Activated naive CD8-positive, alpha-beta T cell treated with anti-CD3 and anti-CD28 coated beads, Interleukin-2, amount 50 U/mL, for 24 hours (primary cell): ENCODE data around the gene ASIC2.
"Not testable (repeated sequence)": the region's sequence is repeated elsewhere in the genome, so short reads cannot be mapped to it uniquely, and the experiment has no call there.

ENCODE experiments used
- ATAC-seq: fragments of 150-1000 bp; cut with Tn5 transposase; one replicate; pipeline ENCODE4 v1.10.0; 2021
- DNase-seq: peaks from one replicate; pipeline ENCODE4 v3.0.0; 2021
- H3K27ac Mint-ChIP-seq: one replicate; pipeline ENCODE4 v1.8.0; 2021; ENCODE audit warnings: mild to moderate bottlenecking, mixed read lengths
- H3K27me3 Mint-ChIP-seq: one replicate; pipeline ENCODE4 v1.8.0; 2021; ENCODE audit warnings: mixed read lengths
- H3K36me3 Mint-ChIP-seq: one replicate; pipeline ENCODE4 v1.8.0; 2021; ENCODE audit warnings: low read depth, mixed read lengths
- H3K4me1 Mint-ChIP-seq: one replicate; pipeline ENCODE4 v1.8.0; 2021; ENCODE audit warnings: mixed read lengths
- H3K4me3 Mint-ChIP-seq: one replicate; pipeline ENCODE4 v1.8.0; 2021; ENCODE audit warnings: mild to moderate bottlenecking, moderate library complexity, mixed read lengths
- H3K9me3 Mint-ChIP-seq: one replicate; pipeline ENCODE4 v1.8.0; 2021; ENCODE audit warnings: mixed read lengths

ASIC2 gene

GRCh38 chr17:32980230-32980629, 312.9 kb downstream of the ASIC2 start:
- H3K4me3 Mint-ChIP-seq: no peak overlapping the region
- no peaks in the 10 kb centered on the region for H3K4me1 Mint-ChIP-seq
- peaks cover 11% of the 10 kb centered on the region for H3K9me3 Mint-ChIP-seq
- DNase-seq (no peak), ATAC-seq (no peak)
- peaks cover 3% of the 10 kb centered on the region for H3K27me3 Mint-ChIP-seq
- peaks cover 2% of the 10 kb centered on the region for H3K36me3 Mint-ChIP-seq
- H3K27ac Mint-ChIP-seq: no peak overlapping the region

- no peaks in the 10 kb centered on the region for H3K27me3 Mint-ChIP-seq
- no peaks in the 10 kb centered on the region for H3K9me3 Mint-ChIP-seq
- DNase-seq: no peak
- no peak overlapping the region for H3K4me3 Mint-ChIP-seq
- H3K27ac Mint-ChIP-seq: no peak overlapping the region
- ATAC-seq: no peak
- no peaks in the 10 kb centered on the region for H3K36me3 Mint-ChIP-seq
- H3K4me1 Mint-ChIP-seq: no peaks in the 10 kb centered on the region
Measured at GRCh38 chr17:32976605-32977004, 316.5 kb downstream of the ASIC2 start.

- Mint-ChIP-seq H3K4me1 (peaks cover 3% of the 10 kb centered on the region), H3K4me3 (no peak overlapping the region), H3K27ac (no peak overlapping the region), H3K27me3 (no peaks in the 10 kb centered on the region), H3K9me3 (no peaks in the 10 kb centered on the region), H3K36me3 (no peaks in the 10 kb centered on the region)
- ATAC-seq (no peak), DNase-seq (no peak)
Measured at GRCh38 chr17:32976131-32976530, 317.0 kb downstream of the ASIC2 start.

DNA sequence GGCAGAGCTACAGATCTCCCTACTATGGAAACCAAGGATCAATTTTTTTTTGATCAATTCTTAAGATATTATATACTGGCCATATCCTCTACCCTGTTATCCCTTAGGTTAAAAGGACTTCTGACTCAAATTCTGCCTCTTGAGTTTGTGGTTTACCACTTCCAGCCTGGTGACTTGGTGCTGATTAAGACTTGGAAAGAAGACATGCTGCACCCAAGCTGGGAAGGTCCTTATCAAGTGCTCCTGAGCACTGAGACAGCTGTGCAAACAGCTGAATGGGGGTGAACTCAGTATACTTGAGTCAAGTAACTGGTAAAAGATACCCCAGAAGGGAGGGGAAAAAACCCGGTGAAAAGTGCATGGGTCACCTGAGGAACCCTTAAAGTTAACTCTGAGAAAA, 321.9 kb downstream of the ASIC2 start:
- ATAC-seq: peak; percentile 84
- H3K4me1 Mint-ChIP-seq: peaks cover 15% of the 10 kb centered on the region
- H3K36me3 Mint-ChIP-seq: no peaks in the 10 kb centered on the region
- peak; percentile 3 for DNase-seq
- peaks cover 4% of the 10 kb centered on the region for H3K9me3 Mint-ChIP-seq
- H3K4me3 Mint-ChIP-seq: no peak overlapping the region
- H3K27ac Mint-ChIP-seq: no peak overlapping the region
- H3K27me3 Mint-ChIP-seq: peaks cover 6% of the 10 kb centered on the region

GRCh38 chr17:32970281-32970680, 322.8 kb downstream of the ASIC2 start:
- DNase-seq: no peak
- Mint-ChIP-seq H3K4me3 (no peak overlapping the region), H3K36me3 (no peaks in the 10 kb centered on the region), H3K9me3 (peaks cover 4% of the 10 kb centered on the region), H3K4me1 (peaks cover 15% of the 10 kb centered on the region), H3K27ac (no peak overlapping the region), H3K27me3 (peaks cover 9% of the 10 kb centered on the region)
- no peak for ATAC-seq

GRCh38 chr17:32969231-32969630, 323.9 kb downstream of the ASIC2 start:
- peaks cover 17% of the 10 kb centered on the region for H3K27me3 Mint-ChIP-seq
- ATAC-seq, H3K36me3 Mint-ChIP-seq, H3K9me3 Mint-ChIP-seq, DNase-seq, H3K4me3 Mint-ChIP-seq, H3K27ac Mint-ChIP-seq: not testable (repeated sequence)
- peaks cover 15% of the 10 kb centered on the region for H3K4me1 Mint-ChIP-seq

DNA sequence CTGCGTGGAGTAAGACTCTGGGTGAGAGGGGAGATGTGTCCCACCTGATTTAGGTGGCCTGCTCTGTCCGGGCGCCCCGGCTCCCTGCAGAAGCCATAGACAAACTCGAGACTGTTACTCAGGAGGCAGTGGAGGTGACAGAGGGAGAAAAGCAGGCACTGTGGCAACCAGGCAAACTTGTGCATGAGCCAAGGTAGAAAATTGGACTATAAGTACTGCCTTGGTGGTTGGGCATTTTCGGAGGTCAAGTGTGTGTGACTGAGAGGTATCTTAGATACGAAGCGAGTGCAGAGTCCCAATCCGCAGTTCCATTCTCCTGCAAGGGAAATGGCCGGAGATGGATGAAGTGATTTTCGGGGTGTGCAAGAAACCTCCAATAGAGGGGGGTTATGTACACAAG, 328.6 kb downstream of the ASIC2 start:
- Mint-ChIP-seq H3K27me3 (peaks cover 23% of the 10 kb centered on the region), H3K4me3 (no peak overlapping the region), H3K27ac (no peak overlapping the region), H3K36me3 (no peaks in the 10 kb centered on the region), H3K4me1 (no peaks in the 10 kb centered on the region), H3K9me3 (peaks cover 4% of the 10 kb centered on the region)
- no peak for DNase-seq
- no peak for ATAC-seq
